Activated B cell treated with CpG ODN at 0.5 μM for 24 hours (primary cell): Measurements from ENCODE around the gene RPAIN. TPM values are rescaled to one million over a fixed set of nuclear protein-coding genes. Genes with fewer than 3 reads are reported as not detected.
A peak's percentile ranks its signal among the peaks of the same experiment; 100 is the strongest.

Experiments
- ATAC-seq: fragments of 200-7000 bp; cut with Tn5 transposase; one replicate; pipeline ENCODE4 v1.10.0; 2021; ENCODE audit warnings: low read depth, mild to moderate bottlenecking, moderate library complexity
- CTCF ChIA-PET: fragments of 350-600 bp; sonication (Branson Sonifier 250); formaldehyde crosslinking; loops from one replicate; lab custom pipeline; 2021; ENCODE audit warnings: antibody characterized with exemption; lab: Charles Lee
- POLR2A ChIA-PET: fragments of 350-600 bp; sonication (Branson Sonifier 250); formaldehyde crosslinking; loops from one replicate; lab custom pipeline; 2021; ENCODE audit warnings: antibody characterized with exemption; lab: Charles Lee
- DNase-seq: peaks from one replicate; pipeline ENCODE4 v3.0.0; 2022
- H3K27ac Mint-ChIP-seq: one replicate; pipeline ENCODE4 v1.8.0; 2020; ENCODE audit warnings: mixed read lengths
- H3K27me3 Mint-ChIP-seq: one replicate; pipeline ENCODE4 v1.8.0; 2021; ENCODE audit warnings: mixed read lengths
- H3K36me3 Mint-ChIP-seq: one replicate; pipeline ENCODE4 v1.8.0; 2021; ENCODE audit warnings: low read depth, mixed read lengths
- H3K4me1 Mint-ChIP-seq: one replicate; pipeline ENCODE4 v1.8.0; 2021; ENCODE audit warnings: mixed read lengths
- H3K4me3 Mint-ChIP-seq: one replicate; pipeline ENCODE4 v1.8.0; 2020; ENCODE audit warnings: mild to moderate bottlenecking, mixed read lengths
- H3K9me3 Mint-ChIP-seq: one replicate; pipeline ENCODE4 v1.8.0; 2020; ENCODE audit warnings: mixed read lengths
- intact Hi-C: fragments of 100-400 bp; cut with micrococcal nuclease; formaldehyde crosslinking; loops from one replicate; pipeline ENCODE4 v1.15.1; 2024
- total RNA-seq: library from RNA; stranded (reverse); gene quantifications from 2 replicates; pipeline ENCODE4 v1.2.3, GENCODE V29; 2022
- TF ChIP-seq, protein P1 (sequence below): fragments of 200-600 bp; IDR thresholded peaks from one replicate; pipeline ENCODE4 v1.8.0; 2022; ENCODE audit warnings: antibody characterized with exemption, mild to moderate bottlenecking

Gene RPAIN
- 70.4 and 87.7 TPM in 2 replicates for total RNA-seq

DNA sequence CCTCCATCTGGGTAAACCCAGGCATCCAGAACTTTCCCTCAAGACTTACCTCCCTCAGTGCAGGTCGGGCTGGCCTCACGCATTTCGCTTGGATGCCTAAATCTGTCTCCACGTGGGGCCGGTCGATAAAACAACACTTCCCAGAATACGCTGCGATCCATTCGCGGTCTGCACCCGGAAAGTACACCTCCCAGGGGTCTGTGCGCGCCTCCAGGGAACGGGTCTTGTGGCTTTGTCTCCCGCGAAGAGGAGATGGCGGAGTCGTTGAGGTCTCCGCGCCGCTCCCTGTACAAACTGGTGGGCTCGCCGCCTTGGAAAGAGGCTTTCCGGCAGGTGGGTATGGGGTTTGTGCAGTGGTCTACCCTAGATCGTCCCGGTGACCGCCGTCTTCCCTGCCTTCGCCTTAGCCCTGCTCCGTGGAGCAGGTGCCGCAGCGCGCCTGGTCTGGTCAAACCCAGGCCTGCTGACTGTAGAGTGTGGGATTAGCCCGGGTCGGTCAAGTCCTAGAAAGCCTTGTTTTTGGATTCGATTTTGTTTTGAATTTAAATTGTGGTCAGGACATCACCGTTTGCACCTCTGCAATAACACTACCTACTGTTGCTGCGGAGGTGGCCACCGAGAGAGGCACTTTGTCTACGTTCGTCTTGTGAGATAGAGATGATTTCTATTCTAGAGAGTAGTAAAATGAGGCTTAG lies at the start of gene RPAIN:
TSS of gene RPAIN (plus strand) at position 224 of the 695 bp plus-strand sequence. CDS start at position 253, 29 bp downstream.
- DNase-seq (peak; percentile 85), ATAC-seq (peak; percentile 66)
- Mint-ChIP-seq H3K36me3 (peaks cover 75% of the 10 kb centered on the region), H3K27me3 (no peaks in the 10 kb centered on the region), H3K4me1 (peaks cover 51% of the 10 kb centered on the region), H3K27ac (peak within 1 kb of the TSS; percentile 100), H3K9me3 (no peaks in the 10 kb centered on the region), H3K4me3 (peak within 1 kb of the TSS; percentile 100)
- POLR2A ChIA-PET, result interaction anchor here (0.9 to 3.5 kb wide), 16 partner anchors 9 to 473 kb away, joined by 3 to 39 read pairs (median 7); partner anchors contain the start of genes C1QBP, DERL2, DHX33 and MIS12
- CTCF ChIA-PET, result interaction anchor here (2.5 kb wide), 1 partner anchor 20 kb away, joined by 24 read pairs; the partner anchor contains the start of gene C1QBP
- intact Hi-C loops, result loop anchor here (1.0 to 5.0 kb wide), 6 partner anchors 19 to 1278 kb away; partner anchors contain the start of genes C1QBP, CYB5D2, DERL2 and MIS12
- TF ChIP-seq, protein P1, sequence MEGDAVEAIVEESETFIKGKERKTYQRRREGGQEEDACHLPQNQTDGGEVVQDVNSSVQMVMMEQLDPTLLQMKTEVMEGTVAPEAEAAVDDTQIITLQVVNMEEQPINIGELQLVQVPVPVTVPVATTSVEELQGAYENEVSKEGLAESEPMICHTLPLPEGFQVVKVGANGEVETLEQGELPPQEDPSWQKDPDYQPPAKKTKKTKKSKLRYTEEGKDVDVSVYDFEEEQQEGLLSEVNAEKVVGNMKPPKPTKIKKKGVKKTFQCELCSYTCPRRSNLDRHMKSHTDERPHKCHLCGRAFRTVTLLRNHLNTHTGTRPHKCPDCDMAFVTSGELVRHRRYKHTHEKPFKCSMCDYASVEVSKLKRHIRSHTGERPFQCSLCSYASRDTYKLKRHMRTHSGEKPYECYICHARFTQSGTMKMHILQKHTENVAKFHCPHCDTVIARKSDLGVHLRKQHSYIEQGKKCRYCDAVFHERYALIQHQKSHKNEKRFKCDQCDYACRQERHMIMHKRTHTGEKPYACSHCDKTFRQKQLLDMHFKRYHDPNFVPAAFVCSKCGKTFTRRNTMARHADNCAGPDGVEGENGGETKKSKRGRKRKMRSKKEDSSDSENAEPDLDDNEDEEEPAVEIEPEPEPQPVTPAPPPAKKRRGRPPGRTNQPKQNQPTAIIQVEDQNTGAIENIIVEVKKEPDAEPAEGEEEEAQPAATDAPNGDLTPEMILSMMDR, result no peak

DNA sequence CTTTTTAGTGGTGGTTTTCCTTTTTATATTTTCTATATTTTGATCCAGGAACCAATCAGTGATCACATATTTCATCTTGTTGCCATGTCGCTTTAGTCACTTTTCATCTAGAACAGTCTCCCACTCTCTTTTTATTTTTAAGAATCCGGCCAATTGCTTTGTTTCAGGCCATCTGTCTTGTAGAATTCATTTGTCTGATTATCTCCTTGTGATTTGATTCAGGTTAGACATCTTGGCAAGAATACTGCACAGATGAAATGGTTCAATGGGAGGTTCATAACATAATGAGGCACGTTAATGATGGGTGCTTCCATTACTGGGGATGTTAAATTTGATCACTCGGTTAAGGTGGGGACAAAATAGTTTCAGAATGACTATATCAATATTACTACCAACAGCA lies 49.6 kb upstream of the RPAIN start:
- Mint-ChIP-seq H3K36me3 (peaks cover 82% of the 10 kb centered on the region), H3K27me3 (no peaks in the 10 kb centered on the region), H3K4me1 (peaks cover 8% of the 10 kb centered on the region), H3K4me3 (no peak overlapping the region), H3K27ac (no peak overlapping the region), H3K9me3 (no peaks in the 10 kb centered on the region)
- POLR2A ChIA-PET, result interaction anchor here (0.6 kb wide), 1 partner anchor 56 kb away, joined by 4 read pairs; no protein-coding TSS in a partner anchor
- intact Hi-C loops, result no loop called here
- TF ChIP-seq, protein P1, result no peak
- ATAC-seq (no peak), DNase-seq (no peak)
- CTCF ChIA-PET, result no interaction called here

DNA sequence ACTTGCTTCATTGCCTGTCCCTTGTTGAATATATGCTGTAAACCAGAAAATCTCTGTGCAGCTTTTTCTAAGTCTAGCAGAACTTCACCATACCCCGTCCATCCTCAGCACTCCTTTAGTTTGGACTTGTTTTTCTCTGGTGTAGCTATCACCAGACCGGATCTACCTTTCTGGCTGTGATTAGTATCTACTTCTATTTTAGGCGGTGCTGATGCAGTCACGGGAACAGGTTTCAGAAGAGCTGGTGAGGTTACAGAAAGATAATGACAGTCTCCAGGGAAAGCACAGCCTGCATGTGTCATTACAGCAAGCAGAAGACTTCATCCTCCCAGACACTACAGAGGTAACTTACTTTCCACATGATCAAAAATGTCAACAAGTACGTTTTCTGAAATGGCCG lies 46.9 kb upstream of the RPAIN start:
- intact Hi-C loops, result no loop called here
- DNase-seq (no peak), ATAC-seq (peak; percentile 82)
- H3K27me3 Mint-ChIP-seq, result no peaks in the 10 kb centered on the region
- TF ChIP-seq, protein P1, result no peak
- peaks cover 8% of the 10 kb centered on the region for H3K4me1 Mint-ChIP-seq
- H3K4me3 Mint-ChIP-seq, result no peak overlapping the region
- ChIA-PET POLR2A (no interaction called here), CTCF (no interaction called here)
- H3K36me3 Mint-ChIP-seq, result peaks cover 85% of the 10 kb centered on the region
- H3K27ac Mint-ChIP-seq, result no peak overlapping the region
- no peaks in the 10 kb centered on the region for H3K9me3 Mint-ChIP-seq

GRCh38 chr17:5378566-5379207 lies 41.3 kb upstream of the RPAIN start:
- Mint-ChIP-seq H3K9me3 (no peaks in the 10 kb centered on the region), H3K4me1 (peaks cover 2% of the 10 kb centered on the region), H3K36me3 (peaks cover 83% of the 10 kb centered on the region), H3K27ac (peak overlapping the region; percentile 43), H3K4me3 (no peak overlapping the region), H3K27me3 (no peaks in the 10 kb centered on the region)
- intact Hi-C loops, result no loop called here
- POLR2A ChIA-PET, result interaction anchor here (0.6 to 1.0 kb wide), 2 partner anchors 8 to 49 kb away, joined by 3 to 6 read pairs; no protein-coding TSS in a partner anchor
- TF ChIP-seq, protein P1, result no peak
- CTCF ChIA-PET, result no interaction called here
- no peak for DNase-seq
- ATAC-seq, result no peak
